Upper lobe of right lung (tissue), 1 donor: ENCODE results near the gene EHMT2. TPM values are rescaled to one million over a fixed set of nuclear protein-coding genes. Genes with fewer than 3 reads are reported as not detected.

Experiments
- ATAC-seq: fragments of 200-7000 bp; cut with Tn5 transposase; one replicate; pipeline ENCODE4 v1.9.1; 2020; ENCODE audit warnings: mild to moderate bottlenecking, moderate library complexity
- DNase-seq: peaks from one replicate; pipeline ENCODE4 v3.0.0-alpha.2; 2020
- H3K27ac ChIP-seq: fragments of 200-600 bp; one replicate; pipeline ENCODE4 v1.8.0; 2022
- H3K27me3 ChIP-seq: fragments of 200-600 bp; one replicate; pipeline ENCODE4 v1.8.0; 2022; ENCODE audit warnings: mild to moderate bottlenecking
- H3K36me3 ChIP-seq: fragments of 200-600 bp; one replicate; pipeline ENCODE4 v1.8.0; 2022
- H3K4me1 ChIP-seq: fragments of 200-600 bp; one replicate; pipeline ENCODE4 v1.8.0; 2022
- H3K4me3 ChIP-seq: fragments of 200-600 bp; one replicate; pipeline ENCODE4 v1.8.0; 2022; ENCODE audit warnings: mild to moderate bottlenecking
- H3K9me3 ChIP-seq: fragments of 200-600 bp; one replicate; pipeline ENCODE4 v1.8.0; 2022
- CTCF ChIP-seq: fragments of 200-600 bp; IDR thresholded peaks from one replicate; pipeline ENCODE4 v1.8.0; 2022; ENCODE audit warnings: antibody characterized with exemption
- intact Hi-C: fragments of 100-400 bp; cut with DNase I; formaldehyde crosslinking; loops from one replicate; pipeline ENCODE4 v1.11.0; 2022
- total RNA-seq: library from RNA; stranded (reverse); fragmentation: NEBNext Ultra II Directional; extraction: Animal tissue kit (Norgen Biotek cat#: 25700); gene quantifications from one replicate; pipeline ENCODE4 v1.2.1, GENCODE V29; 2021
- donor health status: DM: no; HTN: yes; CAD: no; lungs with severe emphysema.

The EHMT2 gene
- total RNA-seq, 1 donor from 2014 or later: 36.0 TPM

- Histone ChIP-seq H3K4me1 (no peaks in the 10 kb centered on the region), H3K27me3 (no peaks in the 10 kb centered on the region), H3K36me3 (peaks cover 95% of the 10 kb centered on the region), H3K27ac (no peak overlapping the region), H3K4me3 (no peak overlapping the region), H3K9me3 (no peaks in the 10 kb centered on the region)
- ATAC-seq (no peak), DNase-seq (no peak)
- TF ChIP-seq CTCF: no peak
- intact Hi-C loops: no loop called here
Measured at GRCh38 chr6:31884528-31885035, 12.9 kb downstream of the EHMT2 start.

- no peaks in the 10 kb centered on the region for H3K9me3 ChIP-seq
- ATAC-seq (no peak), DNase-seq (no peak)
- no peak for TF ChIP-seq CTCF
- no peaks in the 10 kb centered on the region for H3K27me3 ChIP-seq
- H3K27ac ChIP-seq: no peak overlapping the region
- H3K4me3 ChIP-seq: no peak overlapping the region
- peaks cover 88% of the 10 kb centered on the region for H3K36me3 ChIP-seq
- no peaks in the 10 kb centered on the region for H3K4me1 ChIP-seq
- intact Hi-C loops: no loop called here
Measured at GRCh38 chr6:31883676-31884075, 13.8 kb downstream of the EHMT2 start.

DNA sequence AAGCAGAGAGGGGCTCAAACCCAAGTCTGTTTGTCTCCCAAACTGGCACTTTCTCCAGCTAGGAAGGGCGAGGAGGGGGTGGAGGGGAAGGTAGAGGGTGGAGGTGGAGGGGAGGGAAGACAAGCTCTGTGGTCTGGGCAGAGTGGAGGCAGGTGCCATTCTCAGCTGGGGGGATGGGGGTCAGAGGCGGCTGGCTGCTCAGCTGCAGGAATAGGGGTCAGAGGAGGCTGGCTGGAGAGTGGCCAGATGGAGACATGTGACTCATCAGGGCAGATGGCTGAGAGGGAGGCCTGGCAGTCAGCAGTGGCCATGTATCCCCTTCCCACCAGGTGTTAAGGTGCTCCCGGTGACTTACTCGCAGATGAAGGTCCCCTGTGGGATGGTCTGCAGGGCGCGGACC lies 15.2 kb downstream of the EHMT2 start:
- H3K27ac ChIP-seq: no peak overlapping the region
- no peak for DNase-seq
- TF ChIP-seq CTCF: no peak
- H3K4me1 ChIP-seq: no peaks in the 10 kb centered on the region
- no peak for ATAC-seq
- intact Hi-C loops: no loop called here
- no peak overlapping the region for H3K4me3 ChIP-seq
- H3K9me3 ChIP-seq: no peaks in the 10 kb centered on the region
- no peaks in the 10 kb centered on the region for H3K27me3 ChIP-seq
- peaks cover 75% of the 10 kb centered on the region for H3K36me3 ChIP-seq

DNA sequence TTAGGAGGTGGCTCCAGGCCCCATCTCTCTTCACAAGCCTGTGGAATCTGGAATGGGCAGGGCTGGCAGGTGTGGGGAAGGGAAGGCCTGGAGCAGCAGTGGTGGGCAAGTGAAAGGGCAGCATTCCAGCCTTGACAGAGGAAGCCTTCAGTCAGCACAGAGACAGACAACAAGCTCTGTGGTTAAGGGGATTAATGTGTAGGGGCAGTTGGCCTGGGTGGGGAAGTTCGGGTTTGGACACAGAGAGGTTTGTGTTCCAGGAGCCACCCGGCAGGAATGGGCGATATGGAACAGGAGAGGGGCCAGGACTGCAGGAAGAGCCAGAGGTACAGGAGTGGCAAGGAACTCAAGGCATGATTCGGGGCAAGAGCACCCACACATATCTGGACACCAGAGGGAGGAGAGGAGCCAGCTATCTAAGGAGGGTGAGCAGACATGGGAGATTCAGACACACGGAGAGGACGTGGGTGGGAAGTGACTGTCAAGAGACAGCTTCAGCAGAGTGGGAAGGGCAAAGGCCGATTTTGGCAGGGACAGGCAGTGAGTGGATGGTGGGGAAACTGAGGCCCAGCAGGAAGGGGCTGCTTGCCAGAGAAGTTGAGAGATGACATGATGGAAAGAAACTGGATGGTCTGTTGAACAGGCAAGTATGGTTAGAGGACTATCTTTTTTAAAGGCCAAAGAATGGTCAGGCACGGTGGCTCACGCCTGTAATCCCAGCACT lies 16.2 kb downstream of the EHMT2 start:
- intact Hi-C loops: no loop called here
- H3K36me3 ChIP-seq: peaks cover 64% of the 10 kb centered on the region
- no peaks in the 10 kb centered on the region for H3K27me3 ChIP-seq

GRCh38 chr6:31880616-31881015 lies 16.9 kb downstream of the EHMT2 start:
- no peak for TF ChIP-seq CTCF
- ATAC-seq (no peak), DNase-seq (no peak)
- Histone ChIP-seq H3K4me3 (no peak overlapping the region), H3K36me3 (peaks cover 60% of the 10 kb centered on the region), H3K27me3 (no peaks in the 10 kb centered on the region), H3K27ac (no peak overlapping the region), H3K9me3 (no peaks in the 10 kb centered on the region), H3K4me1 (no peaks in the 10 kb centered on the region)
- intact Hi-C loops: no loop called here

More for the DNA sequence above, 16.2 kb downstream of the EHMT2 start:
- no peaks in the 10 kb centered on the region for H3K9me3 ChIP-seq
- H3K27ac ChIP-seq: no peak overlapping the region
- H3K4me1 ChIP-seq: no peaks in the 10 kb centered on the region
- TF ChIP-seq CTCF: no peak
- DNase-seq: no peak
- ATAC-seq: no peak
- no peak overlapping the region for H3K4me3 ChIP-seq
